K562 (cell line): ENCODE results near the gene METTL23. TPM values are rescaled to one million over a fixed set of nuclear protein-coding genes. Genes with fewer than 3 reads are reported as not detected.

ENCODE experiments used
- BCLAF1 ChIP-seq, 2 experiments: fragments of 450-650 bp in 1 of 2; IDR thresholded peaks; 2 replicates each; pipeline ENCODE4 v1.6.1; 2011 to 2017; ENCODE audit warnings: low read depth in 2 of 2, antibody characterized with exemption in 1 of 2, borderline replicate concordance in 1 of 2, low read length in 1 of 2, mild to moderate bottlenecking in 1 of 2, mixed read lengths in 1 of 2; ENCODE audit not compliant: control insufficient read depth in 1 of 2
- CHD4 ChIP-seq: fragments of 200-600 bp; sonication (generic); IDR thresholded peaks from 3 replicates; pipeline ENCODE4 v1.6.1; 2012; ENCODE audit warnings: low read depth, mild to moderate bottlenecking, mixed read lengths, low read length, inconsistent platforms; ENCODE audit not compliant: insufficient read depth, insufficient replicate concordance, poor library complexity, severe bottlenecking
- DLX4 ChIP-seq: fragments of 250-450 bp; sonication (Bioruptor Pico); IDR thresholded peaks from 2 replicates; pipeline ENCODE4 v1.6.1; 2021; ENCODE audit warnings: mild to moderate bottlenecking
- ERF ChIP-seq: fragments of 450-650 bp; formaldehyde crosslinking; IDR thresholded peaks from 2 replicates; pipeline ENCODE4 v1.4.0; 2020; ENCODE audit warnings: mild to moderate bottlenecking, mixed read lengths
- HCFC1 ChIP-seq: IDR thresholded peaks from 2 replicates; pipeline ENCODE4 v1.6.1; 2012; ENCODE audit warnings: low read depth, low read length, improper control_type of control experiment
- HES1 ChIP-seq: fragments of 450-650 bp; IDR thresholded peaks from 2 replicates; pipeline ENCODE4 v1.6.1; 2016; ENCODE audit warnings: low read depth, mild to moderate bottlenecking, moderate library complexity
- JUN ChIP-seq, 2 experiments: sonication (generic) in 1 of 2; formaldehyde crosslinking in 1 of 2; IDR thresholded peaks; 2 replicates each; pipeline versions ENCODE4 v1.6.1 to v1.8.0; 2012 to 2022; ENCODE audit warnings: borderline replicate concordance in 2 of 2, mild to moderate bottlenecking in 2 of 2, improper control_type of control experiment in 1 of 2, low read depth in 1 of 2, low read length in 1 of 2, missing genetic modification reagents in 1 of 2
- KLF6 ChIP-seq: fragments of 250-450 bp; sonication (Bioruptor Pico); IDR thresholded peaks from 2 replicates; pipeline ENCODE4 v1.4.0; 2020; ENCODE audit warnings: mild to moderate bottlenecking, moderate library complexity, borderline replicate concordance
- MAFF ChIP-seq: IDR thresholded peaks from 2 replicates; pipeline ENCODE4 v1.6.1; 2012; ENCODE audit warnings: low read length, improper control_type of control experiment
- POLR2G ChIP-seq: fragments of 200-400 bp; formaldehyde crosslinking; IDR thresholded peaks from 2 replicates; pipeline ENCODE4 v1.6.1; 2017; ENCODE audit warnings: low read depth, mild to moderate bottlenecking, antibody characterized with exemption, low read length, moderate library complexity
- SAP30 ChIP-seq: fragments of 200-600 bp; sonication (generic); IDR thresholded peaks from 2 replicates; pipeline ENCODE4 v1.6.1; 2012; ENCODE audit warnings: borderline replicate concordance, low read depth, mild to moderate bottlenecking, moderate library complexity, low read length, control low read depth, inconsistent platforms; ENCODE audit not compliant: insufficient read depth, poor library complexity, severe bottlenecking
- SLC30A9 ChIP-seq: fragments of 250-450 bp; sonication (Bioruptor Pico); IDR thresholded peaks from 2 replicates; pipeline ENCODE4 v1.8.0; 2022; ENCODE audit warnings: mild to moderate bottlenecking, moderate library complexity
- SMARCC2 ChIP-seq: fragments of 450-650 bp; IDR thresholded peaks from 2 replicates; pipeline ENCODE4 v1.6.1; 2017; ENCODE audit warnings: antibody characterized with exemption, moderate library complexity, mild to moderate bottlenecking, low read depth
- TFE3 ChIP-seq: fragments of 450-650 bp; formaldehyde crosslinking; IDR thresholded peaks from 2 replicates; pipeline ENCODE4 v1.4.0; 2020; ENCODE audit warnings: mild to moderate bottlenecking, mixed read lengths
- ZBTB12 ChIP-seq: fragments of 250-450 bp; sonication (Bioruptor Pico); IDR thresholded peaks from 2 replicates; pipeline ENCODE4 v1.4.0; 2020
- ZZZ3 ChIP-seq: fragments of 450-650 bp; IDR thresholded peaks from 2 replicates; pipeline ENCODE4 v1.6.1; 2016; ENCODE audit warnings: antibody characterized with exemption, mild to moderate bottlenecking, moderate library complexity
- polyA plus RNA-seq, 8 experiments: library from polyadenylated mRNA; depleted of rRNA in 4 of 8; stranded (reverse) in 5 of 8; unstranded in 3 of 8; fragments of >200 nt; fragmentation: Nextera tagmentation in 2 of 8; fragmentation: Illumina TruSeq in 1 of 8; extraction: Ambion mirVana in 2 of 8; extraction: Trizol in 1 of 8; gene quantifications; 2 replicates each; pipeline versions ENCODE4 v1.2.1 to v1.2.3, GENCODE V29; 2011 to 2014; ENCODE audit warnings: inconsistent platforms in 1 of 8, missing spikeins in 1 of 8
- total RNA-seq, 7 experiments: library from RNA; depleted of rRNA in 6 of 7; stranded (reverse); fragments of >200 nt in 6 of 7; fragmentation: Illumina TruSeq in 2 of 7; extraction: Trizol in 2 of 7; gene quantifications; 2 replicates each; pipeline versions ENCODE4 v1.2.1 to v1.2.3, GENCODE V29; 2011 to 2021; ENCODE audit warnings: low replicate concordance in 1 of 7

METTL23 gene
- total and polyA plus RNA-seq, 9 of the 15 experiments (the other 6 are each of a cell fraction or from before 2014, with no cell fraction given), result 29.4 to 67.3 (median 41.6) TPM

GRCh38 chr17:76736349-76737081, 9.9 kb downstream of the METTL23 start (continued):
- TF ChIP-seq ERF (CRISPR knock-in tag) (peak; percentile 23; the same call in 1 of the 2 replicates), MAFF (no peak; the same call in 1 of the 2 replicates), POLR2G (peak; percentile 96), ZZZ3 (no peak), SAP30 (peak; percentile 45), SMARCC2 (no peak), TFE3 (CRISPR knock-in tag) (no peak), KLF6 (CRISPR knock-in tag) (peak; percentile 36; the same call in 1 of the 2 replicates), SLC30A9 (CRISPR knock-in tag) (no peak), BCLAF1 (IDR thresholded peaks at IDR 0.05; ENCODE audit: borderline replicate concordance in 1 of 2, control insufficient read depth in 1 of 2, low read depth in 2 of 2, low read length in 1 of 2) (no peak; a peak in 1 of 4 replicates), JUN (IDR thresholded peaks at IDR 0.05; ENCODE audit: borderline replicate concordance, low read depth, low read length) (no peak), JUN (CRISPR knock-in tag; IDR thresholded peaks at IDR 0.05; ENCODE audit: borderline replicate concordance) (peak; percentile 80; the same call in 1 of the 2 replicates), ZBTB12 (no peak), HES1 (no peak), HCFC1 (peak; percentile 60), CHD4 (no peak), DLX4 (CRISPR knock-in tag) (no peak)
